Keratinocyte (primary cell): ENCODE measurements around the gene ALKBH5. TPM values are rescaled to one million over a fixed set of nuclear protein-coding genes. Genes with fewer than 3 reads are reported as not detected.

ENCODE experiments used
- DNase-seq: peaks from one replicate; pipeline ENCODE4 v3.0.0-alpha.2; 2011; ENCODE audit warnings: low read depth, missing footprints, low spot score
- FAIRE-seq: peaks from 2 replicates; lab custom pipeline; 2011; peaks lifted over from hg19 to GRCh38; lab: Jason Lieb, UNC
- H2AFZ ChIP-seq: 2 replicates; pipeline ENCODE4 v1.6.0; 2012; ENCODE audit warnings: low read length, control low read depth, inconsistent platforms; ENCODE audit not compliant: control insufficient read depth
- H3K27ac ChIP-seq: 2 replicates; pipeline ENCODE4 v1.5.1; 2011; ENCODE audit warnings: low read length; ENCODE audit not compliant: control insufficient read depth, insufficient read depth
- H3K27me3 ChIP-seq: 3 replicates; pipeline ENCODE4 v1.6.0; 2011; ENCODE audit warnings: low read length; ENCODE audit not compliant: control insufficient read depth, insufficient read depth; ENCODE audit errors: extremely low read depth
- H3K36me3 ChIP-seq, 2 experiments: 2 replicates in 1 of 2; 3 replicates in 1 of 2; pipeline ENCODE4 v1.5.1; 2011; ENCODE audit warnings: low read length in 2 of 2, mild to moderate bottlenecking in 1 of 2; ENCODE audit not compliant: control insufficient read depth in 2 of 2, insufficient read depth in 2 of 2; ENCODE audit errors: extremely low read depth in 1 of 2
- H3K4me1 ChIP-seq: 3 replicates; pipeline ENCODE4 v1.5.1; 2011; ENCODE audit warnings: low read length; ENCODE audit not compliant: control insufficient read depth, insufficient read depth; ENCODE audit errors: extremely low read depth
- H3K4me2 ChIP-seq: 3 replicates; pipeline ENCODE4 v1.6.0; 2011; ENCODE audit warnings: low read depth, low read length; ENCODE audit not compliant: control insufficient read depth, insufficient read depth; ENCODE audit errors: extremely low read depth
- H3K4me3 ChIP-seq, 3 experiments: fragments of 200-600 bp in 1 of 3; sonication (generic) in 1 of 3; 2 replicates in 2 of 3; 3 replicates in 1 of 3; pipeline ENCODE4 v1.5.1; 2011 to 2016; ENCODE audit warnings: low read length in 3 of 3, mild to moderate bottlenecking in 3 of 3, control low read depth in 2 of 3, inconsistent platforms in 1 of 3, low read depth in 1 of 3, mixed read lengths in 1 of 3, mixed run types in 1 of 3, moderate library complexity in 1 of 3; ENCODE audit not compliant: control insufficient read depth in 2 of 3, insufficient read depth in 2 of 3; ENCODE audit errors: extremely low read depth in 1 of 3
- H3K79me2 ChIP-seq: 2 replicates; pipeline ENCODE4 v1.6.0; 2012; ENCODE audit warnings: low read length; ENCODE audit not compliant: control insufficient read depth, insufficient read depth
- H3K9ac ChIP-seq: 3 replicates; pipeline ENCODE4 v1.6.0; 2011; ENCODE audit warnings: low read length; ENCODE audit not compliant: control insufficient read depth, insufficient read depth; ENCODE audit errors: extremely low read depth
- H3K9me1 ChIP-seq: 3 replicates; pipeline ENCODE4 v1.6.0; 2011; ENCODE audit warnings: low read length; ENCODE audit not compliant: control insufficient read depth, insufficient read depth; ENCODE audit errors: extremely low read depth
- H3K9me3 ChIP-seq: 2 replicates; pipeline ENCODE4 v1.5.1; 2012; ENCODE audit warnings: low read depth, low read length; ENCODE audit not compliant: control insufficient read depth
- H4K20me1 ChIP-seq: 3 replicates; pipeline ENCODE4 v1.6.0; 2011; ENCODE audit warnings: low read length; ENCODE audit not compliant: control insufficient read depth, insufficient read depth; ENCODE audit errors: extremely low read depth
- CTCF ChIP-seq, 3 experiments: IDR thresholded peaks in 1 of 3; conservative IDR thresholded peaks in 1 of 3; optimal IDR thresholded peaks in 1 of 3; 2 replicates in 2 of 3; 3 replicates in 1 of 3; pipeline versions ENCODE3 to v1.5.1; 2011; ENCODE audit warnings: low read length in 3 of 3, mild to moderate bottlenecking in 3 of 3, moderate library complexity in 2 of 3, control low read depth in 1 of 3, inconsistent platforms in 1 of 3; ENCODE audit not compliant: insufficient read depth in 2 of 3; ENCODE audit errors: extremely low read depth in 1 of 3
- EZH2 ChIP-seq: IDR thresholded peaks from one replicate; pipeline ENCODE4 v1.6.1; 2012; ENCODE audit warnings: inconsistent platforms, mild to moderate bottlenecking, low read length, moderate library complexity
- dilution Hi-C: fragments of 300-500 bp; cut with MboI; formaldehyde crosslinking; loops from one replicate; pipeline ENCODE4 v1.7.0; 2020; ENCODE audit warnings: low sequenced_read_pairs; ENCODE audit not compliant: extremely low pct_ligation_motif_present
- polyA plus RNA-seq, 5 experiments: library from polyadenylated mRNA; depleted of rRNA in 3 of 5; stranded (reverse) in 3 of 5; stranded (forward) in 1 of 5; unstranded in 1 of 5; fragments of >200 nt; gene quantifications; 1 replicate in 1 of 5; 2 replicates in 3 of 5; 3 replicates in 1 of 5; pipeline versions ENCODE4 v1.2.1 to v1.2.3, GENCODE V29; 2011 to 2012; ENCODE audit warnings: missing spikeins in 2 of 5, low read depth in 1 of 5, low replicate concordance in 1 of 5

Gene ALKBH5
- polyA plus RNA-seq, 1 donor (not counting 4 experiments of a cell fraction or from before 2014, with no cell fraction given): 50.2 TPM

DNA sequence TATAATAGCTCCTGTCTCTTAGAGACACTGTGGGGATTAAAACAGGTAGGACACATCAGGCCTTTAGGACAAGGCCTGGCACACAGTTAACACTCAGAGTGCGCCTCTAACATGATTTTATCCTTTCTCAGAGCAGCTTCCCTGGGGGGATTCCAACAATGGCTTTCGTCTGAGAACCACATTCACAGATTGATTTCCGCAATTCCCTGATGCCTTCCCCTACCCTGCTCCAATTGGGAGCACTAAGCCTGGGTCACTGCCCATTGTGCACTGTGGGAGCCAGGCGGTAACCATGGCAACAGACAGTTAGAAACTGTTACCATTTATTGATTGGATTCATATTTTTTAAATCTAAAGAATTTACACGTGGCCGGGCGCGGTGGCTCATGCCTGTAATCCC, 5.9 kb upstream of the ALKBH5 start:
- no peak overlapping the region for H2AFZ ChIP-seq

GRCh38 chr17:18179196-18179595, 4.4 kb upstream of the ALKBH5 start:
- Histone ChIP-seq H3K27me3 (no peaks in the 10 kb centered on the region), H3K27ac (no peak overlapping the region), H3K4me3 (no peak overlapping the region), H4K20me1 (no peaks in the 10 kb centered on the region), H3K4me1 (peaks cover 13% of the 10 kb centered on the region), H3K4me2 (no peak overlapping the region), H3K9me3 (no peaks in the 10 kb centered on the region), H3K9me1 (no peaks in the 10 kb centered on the region), H3K9ac (no peak overlapping the region), H3K79me2 (peaks cover 5% of the 10 kb centered on the region), H3K36me3 (no peaks in the 10 kb centered on the region), H2AFZ (no peak overlapping the region)
- FAIRE-seq (no peak), DNase-seq (no peak)
- no peak for TF ChIP-seq CTCF (optimal IDR thresholded peaks at IDR 0.05 in 1 of 3, IDR thresholded peaks at IDR 0.05 in 1 of 3, conservative IDR thresholded peaks at IDR 0.05 in 1 of 3; ENCODE audit: extremely low read depth in 1 of 3, insufficient read depth in 2 of 3, low read length in 3 of 3)
- TF ChIP-seq EZH2: no peak
- dilution Hi-C loops: no loop called here

More for the DNA sequence above, 5.9 kb upstream of the ALKBH5 start:
- H3K9ac ChIP-seq: no peak overlapping the region
- DNase-seq (no peak), FAIRE-seq (no peak)
- H4K20me1 ChIP-seq: no peaks in the 10 kb centered on the region
- no peaks in the 10 kb centered on the region for H3K27me3 ChIP-seq
- H3K4me2 ChIP-seq: no peak overlapping the region
- H3K79me2 ChIP-seq: no peaks in the 10 kb centered on the region
- no peaks in the 10 kb centered on the region for H3K9me1 ChIP-seq
- H3K27ac ChIP-seq: no peak overlapping the region
- dilution Hi-C loops: no loop called here
- peaks cover 13% of the 10 kb centered on the region for H3K4me1 ChIP-seq
- no peaks in the 10 kb centered on the region for H3K9me3 ChIP-seq
- TF ChIP-seq CTCF (optimal IDR thresholded peaks at IDR 0.05 in 1 of 3, IDR thresholded peaks at IDR 0.05 in 1 of 3, conservative IDR thresholded peaks at IDR 0.05 in 1 of 3; ENCODE audit: extremely low read depth in 1 of 3, insufficient read depth in 2 of 3, low read length in 3 of 3): no peak
- no peak for TF ChIP-seq EZH2
- no peaks in the 10 kb centered on the region for H3K36me3 ChIP-seq
- no peak overlapping the region for H3K4me3 ChIP-seq
